ENCODE results near the gene NCAM1.

The NCAM1 gene

DNA sequence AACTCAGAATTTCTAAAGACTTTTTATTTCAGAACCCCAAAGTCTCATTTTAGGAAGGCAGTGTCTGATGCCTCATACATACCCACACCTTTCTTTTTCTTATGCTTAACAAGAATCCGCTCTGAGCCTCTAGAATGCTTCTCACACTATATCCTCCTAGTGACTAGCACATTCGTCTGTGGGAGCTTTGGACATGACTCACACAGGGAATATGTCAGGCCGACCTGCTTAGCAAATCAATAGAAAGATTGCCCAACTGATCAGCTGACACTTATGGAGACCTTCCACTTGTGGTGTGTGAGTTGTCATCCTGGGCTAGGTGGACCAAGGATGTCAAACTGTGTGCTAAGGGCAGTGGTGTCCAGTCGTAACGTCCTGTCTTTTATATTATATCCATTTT lies 223.3 kb downstream of the NCAM1 start:
- no peak for FAIRE-seq
- DNase-seq (ENCODE audit: extremely low spot score, insufficient read length, low read depth), result no peak

GRCh38 chr11:113188371-113188834 lies 227.2 kb downstream of the NCAM1 start:
- DNase-seq (ENCODE audit: extremely low spot score, insufficient read length, low read depth), result no peak
- no peak for FAIRE-seq

- FAIRE-seq (no peak), DNase-seq (ENCODE audit: extremely low spot score, insufficient read length, low read depth) (no peak)
Observed at GRCh38 chr11:113189909-113190667, 228.9 kb downstream of the NCAM1 start.

DNA sequence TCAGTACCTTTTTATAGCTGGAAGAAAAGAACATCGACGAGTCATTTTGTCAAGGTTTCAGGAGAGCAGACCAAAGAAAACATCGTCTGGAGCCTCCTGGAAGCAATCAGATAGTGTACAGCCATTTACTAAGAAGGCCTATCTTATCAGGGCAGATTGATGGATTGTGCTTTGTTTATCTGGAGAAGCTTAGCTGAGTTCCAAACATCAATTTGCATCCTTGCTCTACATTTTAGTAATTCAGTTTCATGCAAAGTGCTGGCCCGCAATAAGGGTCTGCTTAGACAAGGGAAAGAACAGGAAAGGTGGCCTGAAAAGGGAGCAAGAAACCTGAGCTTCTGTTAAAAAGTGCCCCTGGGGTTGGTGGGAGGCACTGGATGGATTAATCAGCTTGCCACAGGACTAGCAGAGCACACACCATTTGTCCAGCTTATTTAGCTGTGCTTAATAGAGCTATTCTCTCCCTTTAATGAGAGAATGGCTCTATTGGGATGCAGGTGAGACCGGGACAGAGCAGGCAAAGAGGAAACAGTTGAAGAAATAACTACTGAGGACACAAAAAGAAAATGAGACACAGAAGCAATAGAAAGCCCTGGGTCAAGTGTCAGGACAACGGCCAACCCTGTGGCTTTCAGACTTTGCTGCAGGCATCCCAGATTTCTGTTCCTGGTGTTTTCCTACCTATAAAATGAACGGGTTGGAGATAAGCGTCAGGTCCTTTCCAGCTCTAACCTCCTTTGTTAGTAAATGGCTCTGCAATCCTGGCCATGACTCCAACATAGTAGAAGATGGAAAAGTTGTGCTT lies 231.1 kb downstream of the NCAM1 start:
- DNase-seq (ENCODE audit: extremely low spot score, insufficient read length, low read depth) (no peak), FAIRE-seq (no peak)

- DNase-seq (ENCODE audit: extremely low spot score, insufficient read length, low read depth) (no peak), FAIRE-seq (no peak)
Observed at GRCh38 chr11:113193016-113193415, 231.8 kb downstream of the NCAM1 start.

- no peak for FAIRE-seq
- DNase-seq (ENCODE audit: extremely low spot score, insufficient read length, low read depth), result no peak
Observed at GRCh38 chr11:113193946-113194345, 232.7 kb downstream of the NCAM1 start.

DNA sequence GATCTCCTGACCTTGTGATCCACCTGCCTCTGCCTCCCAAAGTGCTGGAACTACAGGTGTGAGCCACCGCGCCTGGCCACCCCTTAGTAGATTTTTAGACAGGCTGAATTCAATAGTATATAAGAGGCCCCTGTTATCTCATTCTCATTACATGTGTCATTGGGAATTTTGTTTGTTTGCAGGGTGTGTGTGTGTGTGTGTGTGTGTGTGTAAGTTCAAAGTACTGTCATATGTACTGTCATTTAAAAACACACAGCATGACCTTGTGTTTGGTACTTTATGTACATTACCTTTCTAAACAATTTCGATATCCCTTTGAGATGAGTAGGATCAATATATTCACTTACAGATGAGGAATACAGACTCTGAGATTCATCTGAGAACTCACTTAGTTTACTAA lies 234.5 kb downstream of the NCAM1 start:
- FAIRE-seq (no peak), DNase-seq (ENCODE audit: extremely low spot score, insufficient read length, low read depth) (no peak)

DNA sequence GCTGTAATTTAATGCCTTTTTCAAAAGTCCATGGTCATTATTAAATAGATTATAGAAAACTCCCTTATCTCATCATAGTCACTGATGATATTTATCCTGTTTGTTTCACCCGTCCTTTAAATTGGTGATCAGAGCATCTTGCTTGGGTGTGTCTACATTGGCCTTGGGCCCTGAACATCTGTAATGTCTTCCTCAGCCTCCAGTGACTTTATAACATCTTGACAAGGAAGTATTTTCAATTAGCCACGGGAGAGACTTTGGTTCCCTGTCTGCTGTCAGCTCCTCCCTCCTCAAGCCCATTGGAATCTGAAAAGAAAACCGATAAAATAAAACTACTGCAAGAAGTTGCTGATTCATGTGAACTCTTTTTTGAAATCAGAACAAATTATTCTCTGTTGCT lies 236.2 kb downstream of the NCAM1 start:
- DNase-seq (ENCODE audit: extremely low spot score, insufficient read length, low read depth), result no peak
- no peak for FAIRE-seq

DNA sequence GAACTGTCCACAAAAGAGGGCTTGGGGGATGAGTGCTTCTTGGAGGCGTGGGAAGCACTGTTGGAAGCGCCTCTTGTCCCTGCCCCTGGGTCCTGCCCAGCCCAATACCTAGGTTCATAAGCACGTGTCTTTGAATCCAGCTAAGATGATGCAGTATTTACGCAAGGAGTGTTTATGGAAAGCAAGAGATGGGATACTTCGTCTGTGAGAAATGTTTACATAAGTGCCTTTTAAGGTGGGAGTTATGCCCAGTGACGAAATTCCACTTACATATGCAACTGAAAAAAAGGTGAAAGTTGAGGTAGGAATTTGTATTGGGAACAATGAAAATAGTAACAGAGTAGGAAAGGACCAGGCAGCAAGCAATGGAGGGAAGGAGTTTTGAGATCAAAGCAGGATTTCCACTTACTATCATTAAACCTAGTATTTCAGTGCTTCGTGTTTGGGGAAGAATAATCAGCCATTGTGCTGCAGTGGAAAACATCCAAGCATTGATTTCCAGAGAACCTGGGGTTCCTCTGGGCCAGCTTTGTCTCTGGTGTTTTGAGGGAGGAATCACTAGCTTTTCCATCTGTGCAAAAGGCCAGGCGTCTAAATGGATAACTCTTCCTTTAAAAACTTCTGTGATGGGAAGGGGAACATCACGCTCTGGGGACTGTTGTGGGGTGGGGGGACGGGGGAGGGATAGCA lies 237.9 kb downstream of the NCAM1 start:
- no peak for DNase-seq (ENCODE audit: extremely low spot score, insufficient read length, low read depth)
- FAIRE-seq, result no peak

GRCh38 chr11:113199866-113200265 lies 238.6 kb downstream of the NCAM1 start:
- DNase-seq (ENCODE audit: extremely low spot score, insufficient read length, low read depth) (no peak), FAIRE-seq (no peak)

- no peak for FAIRE-seq
- DNase-seq (ENCODE audit: extremely low spot score, insufficient read length, low read depth), result no peak
Observed at GRCh38 chr11:113201054-113201818, 240.0 kb downstream of the NCAM1 start.

- FAIRE-seq (no peak), DNase-seq (ENCODE audit: extremely low spot score, insufficient read length, low read depth) (no peak)
Observed at GRCh38 chr11:113202431-113202830, 241.2 kb downstream of the NCAM1 start.

DNA sequence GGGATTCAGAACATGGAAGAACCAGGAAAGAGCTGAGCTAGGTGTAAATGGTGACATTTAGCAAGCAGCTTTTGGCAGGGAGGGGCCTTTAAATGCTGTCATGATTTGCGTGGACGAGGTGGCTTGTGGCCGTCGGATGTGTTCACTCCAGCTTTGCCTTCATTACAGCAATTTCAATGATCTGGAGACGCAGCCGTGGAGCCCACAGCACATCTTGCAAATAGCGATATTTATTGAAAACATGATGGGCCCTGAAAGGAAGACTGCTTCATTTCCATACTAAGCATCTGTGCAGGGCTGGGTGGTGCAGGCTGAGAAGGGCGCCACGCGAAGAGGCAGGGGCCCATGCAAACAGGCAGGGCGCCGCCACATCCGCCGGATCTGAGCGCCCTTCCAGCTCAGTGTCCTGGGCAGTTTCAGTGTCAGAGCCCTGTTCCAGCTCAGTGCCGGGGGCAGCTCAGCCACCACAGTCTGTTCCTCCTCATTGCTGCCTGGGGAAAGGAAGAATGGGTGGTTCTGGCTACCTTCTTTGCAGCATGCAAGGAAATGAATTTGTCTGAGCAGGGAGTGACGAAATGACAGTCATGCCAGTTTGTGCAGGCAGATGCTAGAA lies 242.0 kb downstream of the NCAM1 start:
- FAIRE-seq, result no peak

GRCh38 chr11:113204280-113204679 lies 243.1 kb downstream of the NCAM1 start:
- DNase-seq (ENCODE audit: extremely low spot score, insufficient read length, low read depth) (no peak), FAIRE-seq (no peak)

More for the DNA sequence above, 242.0 kb downstream of the NCAM1 start:
- DNase-seq (ENCODE audit: extremely low spot score, insufficient read length, low read depth), result no peak

DNA sequence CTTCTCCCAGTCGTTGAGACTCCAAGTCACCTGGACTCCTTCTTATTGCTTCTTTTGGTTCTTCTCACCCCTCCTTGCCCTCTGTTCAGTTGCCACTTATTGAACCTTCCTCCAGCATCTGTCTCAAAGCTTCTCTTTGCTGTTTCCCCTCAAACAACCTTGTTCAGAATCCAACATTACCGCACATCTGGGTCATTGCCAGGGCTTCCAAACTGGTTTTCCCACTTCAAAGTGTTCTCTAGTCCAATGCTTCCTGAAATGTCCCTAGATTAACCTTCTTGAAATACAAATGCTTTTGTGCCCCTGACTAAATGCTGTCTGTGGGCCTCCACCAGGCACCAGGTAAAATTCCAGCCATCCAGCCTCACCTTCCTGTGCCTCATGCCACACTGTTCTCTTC lies 252.3 kb downstream of the NCAM1 start:
- DNase-seq (ENCODE audit: extremely low spot score, insufficient read length, low read depth), result no peak
- FAIRE-seq, result no peak

GRCh38 chr11:113222241-113222640 lies 261.0 kb downstream of the NCAM1 start:
- FAIRE-seq (no peak), DNase-seq (ENCODE audit: extremely low spot score, insufficient read length, low read depth) (no peak)

GRCh38 chr11:113234888-113235287 lies 273.7 kb downstream of the NCAM1 start:
- FAIRE-seq, result no peak
- no peak for DNase-seq (ENCODE audit: extremely low spot score, insufficient read length, low read depth)

GRCh38 chr11:113237261-113237660 lies 276.0 kb downstream of the NCAM1 start:
- no peak for FAIRE-seq
- DNase-seq (ENCODE audit: extremely low spot score, insufficient read length, low read depth), result no peak

DNA sequence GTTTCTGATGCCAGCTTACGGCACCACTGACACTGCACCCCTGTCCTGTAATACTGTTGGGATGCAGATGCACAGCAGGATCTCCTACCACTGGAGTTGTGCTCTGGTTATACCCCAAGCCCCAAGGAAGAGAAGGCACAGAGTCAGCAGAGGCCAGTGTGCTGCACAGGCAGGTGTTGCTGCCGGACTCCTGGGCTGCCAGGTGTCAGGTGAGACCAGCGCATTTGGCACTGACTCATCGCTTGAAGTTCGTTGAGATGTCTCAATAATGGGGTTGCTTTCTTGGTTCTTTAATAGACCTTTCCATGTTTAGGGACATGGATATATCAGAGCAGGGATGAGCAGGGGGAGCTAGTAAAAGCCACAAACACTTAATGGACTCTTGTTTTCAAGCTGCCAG lies 277.5 kb downstream of the NCAM1 start:
- DNase-seq (ENCODE audit: extremely low spot score, insufficient read length, low read depth), result no peak
- FAIRE-seq, result no peak

GRCh38 chr11:113240389-113240788 lies 279.2 kb downstream of the NCAM1 start:
- FAIRE-seq, result no peak
- no peak for DNase-seq (ENCODE audit: extremely low spot score, insufficient read length, low read depth)
